Stimulated activated CD4-positive, alpha-beta T cell treated with anti-CD3 and anti-CD28 coated beads, Interleukin-1b, Interleukin-23, amount 100 ng/mL, for 1 hour (primary cell): Measurements from ENCODE around the gene MC2R.

ENCODE experiments used
- DNase-seq, 2 donors: peaks; one replicate each; pipeline ENCODE4 v3.0.0-alpha.2; 2020; ENCODE audit warnings: low read depth in 2 of 2

MC2R gene

DNA sequence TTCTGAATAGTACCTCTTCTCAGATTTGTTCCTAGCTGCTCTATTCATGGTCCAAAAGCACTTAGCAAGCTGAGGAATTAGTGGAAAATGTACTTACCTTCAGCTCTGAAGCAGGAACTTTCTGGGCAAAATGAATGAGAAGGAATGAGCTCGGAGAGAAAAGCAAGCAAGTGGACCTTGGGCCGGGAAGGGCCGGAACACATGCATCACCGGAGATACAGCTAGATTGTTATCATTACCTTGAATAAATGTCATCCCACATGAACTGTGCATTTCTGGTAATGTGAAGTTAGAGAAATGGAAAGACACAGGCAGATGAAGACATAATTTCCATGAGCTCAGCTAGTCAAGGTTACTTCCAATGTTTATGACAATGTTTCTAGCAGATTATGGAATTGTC is at the start of gene MC2R:
Gene MC2R (minus strand): TSS at position 146 of the 400 bp plus-strand sequence. CDS start 30,018 bp downstream, outside the sequence.
- DNase-seq: no peak

DNA sequence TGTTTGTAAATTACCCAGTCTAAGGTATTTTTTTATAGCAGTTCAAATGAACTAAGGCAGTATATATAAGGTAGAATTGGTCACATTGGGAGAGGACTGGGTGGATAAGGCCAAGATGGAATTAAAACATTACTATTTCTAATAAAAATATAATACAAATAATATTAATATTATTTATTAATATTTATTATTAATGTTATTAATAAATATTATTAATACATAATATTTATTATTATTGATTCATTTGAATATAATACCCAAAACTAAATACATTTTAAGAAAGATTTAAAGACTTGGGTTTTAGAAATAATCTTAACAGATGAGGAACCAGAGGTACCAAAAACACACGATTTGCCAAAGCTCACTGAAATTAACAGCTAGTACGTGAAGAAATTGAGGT is 30.5 kb upstream of the MC2R start:
- no peak for DNase-seq

DNA sequence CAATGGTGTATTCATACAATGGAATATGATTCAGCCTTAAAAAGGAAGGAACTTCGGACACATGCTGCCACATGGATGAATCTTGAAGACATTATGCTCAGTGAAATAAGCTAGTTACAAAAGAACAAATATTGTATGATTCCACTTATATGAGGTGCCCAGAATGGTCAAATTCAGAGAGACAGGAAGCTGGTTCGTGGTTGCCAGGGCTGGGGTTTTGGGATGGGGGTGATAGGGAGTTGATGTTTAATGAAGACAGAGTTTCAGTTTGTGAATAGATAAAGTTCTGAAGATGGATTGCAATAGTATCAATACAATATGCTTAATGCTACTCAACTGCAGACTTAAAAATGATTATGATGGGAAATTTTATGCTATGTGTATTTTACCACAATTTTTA is 28.0 kb upstream of the MC2R start:
- no peak for DNase-seq

DNA sequence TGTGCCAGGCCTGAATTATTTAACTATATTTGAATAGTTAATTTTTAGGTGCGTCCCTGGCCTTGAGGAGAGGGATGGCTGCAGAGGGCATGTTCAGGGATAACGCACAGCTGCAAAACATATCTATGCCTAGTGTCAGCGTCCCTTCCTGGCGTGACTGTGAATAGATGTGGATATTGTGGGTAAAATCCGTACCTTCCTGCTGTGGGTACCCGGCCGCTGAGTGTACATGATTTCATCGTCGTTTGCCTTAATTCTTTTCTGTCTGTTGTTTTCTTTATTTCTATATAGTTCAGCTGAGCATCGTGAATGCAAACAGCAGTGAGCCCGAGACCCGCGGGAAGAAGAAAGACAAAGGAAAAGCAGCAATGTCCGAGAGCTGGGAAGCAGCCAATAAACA is 25.0 kb upstream of the MC2R start:
- DNase-seq: no peak

DNA sequence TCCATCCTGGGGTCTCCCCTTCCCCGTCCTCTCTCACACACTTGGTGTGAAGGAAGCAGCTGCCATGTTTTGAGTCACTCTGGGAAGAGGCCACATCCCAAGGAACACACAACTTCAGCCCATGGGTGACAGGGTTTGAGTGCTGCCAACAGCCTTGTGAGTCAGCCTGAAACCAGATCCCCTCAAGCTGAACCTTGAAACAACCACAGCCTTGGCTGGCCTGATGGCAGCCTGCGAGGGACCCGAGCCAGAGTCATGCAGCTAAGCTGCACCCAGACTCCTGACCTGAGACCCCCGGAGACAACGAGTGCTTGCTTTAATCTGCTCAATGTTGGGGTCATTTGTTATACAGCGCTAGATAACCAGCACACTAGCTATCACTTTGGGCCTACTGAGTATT is 19.3 kb upstream of the MC2R start:
- no peak for DNase-seq

DNA sequence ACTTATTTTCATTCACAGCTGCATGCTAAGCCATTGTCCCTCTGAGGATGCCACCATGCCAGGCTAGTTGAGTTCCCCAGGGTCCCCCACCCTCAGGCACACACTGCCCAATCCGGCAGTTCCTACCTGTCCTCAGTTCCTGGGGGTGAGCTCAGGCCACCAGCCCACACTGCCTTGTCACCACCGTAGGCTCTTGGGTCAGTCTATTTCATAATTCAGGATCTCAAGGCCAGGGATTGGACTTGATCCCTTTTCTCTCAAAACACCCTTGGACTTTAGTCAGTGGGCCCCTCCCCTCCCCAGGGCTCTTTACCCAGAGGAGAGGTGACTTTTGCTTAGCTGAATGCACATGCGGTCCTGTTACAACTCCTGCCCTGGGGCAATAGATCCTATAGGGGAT is 18.7 kb upstream of the MC2R start:
- DNase-seq: no peak

DNA sequence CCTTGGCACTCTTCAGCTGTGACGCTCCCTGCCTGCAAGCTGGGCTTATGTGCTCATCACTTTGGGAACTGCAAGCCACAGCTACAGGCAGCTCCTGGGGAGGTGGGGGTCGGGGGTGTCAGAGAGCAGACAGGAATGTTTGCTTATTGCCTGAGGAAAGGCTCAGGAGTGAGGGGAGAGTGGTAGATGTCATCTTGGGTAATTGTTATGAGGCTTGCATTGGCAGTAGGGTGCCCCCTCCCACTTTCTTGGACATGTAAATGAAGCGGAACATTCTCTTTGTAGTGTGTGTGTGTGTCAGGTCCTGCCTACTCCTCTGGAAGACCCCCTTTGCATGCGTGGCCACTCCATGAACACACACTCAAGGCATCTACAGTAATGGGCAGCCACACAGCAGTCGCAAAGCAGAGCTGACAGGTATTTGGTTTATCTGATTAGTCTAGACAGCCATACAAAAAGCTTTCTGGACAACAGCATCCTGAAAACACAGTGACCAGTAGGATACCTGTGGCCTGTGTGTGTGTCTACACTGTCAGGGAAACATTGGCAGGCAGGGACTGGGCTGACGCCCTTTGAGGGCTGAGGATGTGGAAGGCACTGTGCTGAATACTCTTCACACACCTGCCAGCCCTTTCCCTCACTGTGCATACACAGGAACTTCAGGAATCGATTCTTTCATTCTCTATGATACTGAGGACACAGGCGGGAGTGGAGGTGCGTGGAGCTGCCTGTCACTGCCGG is 17.1 kb upstream of the MC2R start:
- DNase-seq: no peak

DNA sequence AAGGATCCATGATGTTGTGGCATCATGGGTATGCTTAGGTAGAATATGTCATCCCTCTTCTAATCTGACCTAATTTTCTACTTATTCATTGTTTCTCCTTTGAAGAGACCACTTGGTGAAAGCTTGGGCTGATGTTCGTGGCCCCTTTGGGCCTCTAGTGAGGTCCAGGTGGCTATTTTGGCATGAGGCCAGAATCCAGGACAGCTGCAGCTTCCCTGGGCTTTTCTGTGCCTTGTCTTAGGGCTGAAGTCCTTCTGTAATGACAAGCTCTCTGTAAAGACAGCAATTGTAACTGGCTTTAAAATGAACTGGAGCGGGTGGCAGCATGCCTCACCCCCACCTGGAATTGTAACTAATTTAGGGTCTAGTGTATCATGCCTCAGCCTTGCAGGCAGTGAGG is 15.6 kb upstream of the MC2R start:
- DNase-seq: no peak

DNA sequence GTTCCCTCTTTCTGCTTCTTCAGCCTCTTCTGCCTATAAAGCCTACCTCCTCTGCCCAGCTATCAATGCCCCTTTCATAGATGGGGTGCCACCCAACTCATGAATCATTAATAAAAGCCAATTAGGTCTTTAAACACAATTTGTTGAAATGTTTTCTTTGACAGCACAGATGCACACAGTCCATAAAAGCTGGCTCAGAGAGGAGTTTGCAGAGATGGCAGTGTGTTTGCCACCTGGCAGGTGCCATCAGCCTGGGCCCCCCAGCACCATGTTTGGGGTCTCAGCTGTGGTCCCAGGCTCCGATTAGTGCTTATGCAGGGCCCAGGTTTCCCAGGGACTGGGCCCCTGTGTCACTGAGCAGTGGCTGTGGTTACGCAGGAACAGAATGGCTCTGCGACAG is 7.9 kb upstream of the MC2R start:
- DNase-seq: no peak

DNA sequence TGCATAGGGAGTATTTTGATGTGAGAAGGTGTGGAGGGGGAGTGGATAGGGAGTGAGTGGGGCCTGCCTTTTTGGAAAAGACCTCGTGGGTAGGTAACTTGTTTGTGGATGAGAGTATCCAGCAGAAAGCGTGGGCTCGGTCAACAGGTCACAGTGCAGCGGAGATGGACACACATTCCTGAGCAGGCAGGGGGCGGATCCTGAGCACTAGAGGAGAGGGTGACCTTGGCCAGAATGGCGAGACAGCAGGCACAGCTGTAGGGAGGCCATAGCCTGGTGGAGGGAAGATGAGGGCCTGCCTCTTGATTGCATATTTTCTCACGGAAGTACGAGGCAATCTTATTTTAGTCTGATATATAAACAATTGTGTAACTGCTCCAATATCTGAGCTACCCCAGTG is 3.6 kb upstream of the MC2R start:
- DNase-seq: no peak

DNA sequence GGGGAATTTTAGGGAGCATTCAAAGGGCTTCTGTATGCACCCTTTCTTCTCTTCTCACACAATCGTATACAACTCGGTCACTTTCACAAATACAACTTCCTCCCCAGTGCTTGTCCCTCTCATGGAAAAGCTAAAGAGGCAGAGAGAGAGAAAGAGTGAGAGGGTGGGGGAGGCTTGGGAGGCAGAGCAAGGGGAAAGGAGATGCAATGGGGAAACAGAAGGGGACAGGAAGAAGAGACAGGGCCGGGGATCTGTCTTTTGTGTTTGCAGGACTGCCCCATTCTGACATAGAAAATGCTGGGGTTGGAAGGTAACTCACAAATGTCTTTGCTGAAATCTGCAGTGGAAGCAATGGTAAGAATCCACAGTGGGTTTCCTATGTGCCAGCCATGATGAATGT is 2.1 kb upstream of the MC2R start:
- no peak for DNase-seq

DNA sequence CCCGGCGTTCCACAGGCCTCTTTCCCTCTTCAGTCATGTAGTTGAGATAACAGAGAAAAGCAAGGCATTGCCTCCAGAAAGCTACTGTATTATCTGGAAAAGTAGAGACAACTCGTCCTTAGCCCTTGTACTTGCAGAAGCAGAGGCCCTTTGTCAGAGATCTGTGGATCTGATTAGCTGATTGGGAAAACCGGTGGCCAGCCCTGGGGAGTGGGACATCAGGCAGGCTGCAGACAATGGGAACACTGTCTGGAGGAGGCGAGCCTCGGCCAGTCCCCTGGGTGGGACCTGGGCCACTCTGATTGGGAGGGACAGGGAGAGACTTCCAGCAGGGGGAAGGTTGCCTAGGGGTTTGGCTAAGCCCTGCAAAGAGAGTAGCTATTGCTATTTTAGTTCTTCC is 1.2 kb upstream of the MC2R start:
- DNase-seq: no peak

DNA sequence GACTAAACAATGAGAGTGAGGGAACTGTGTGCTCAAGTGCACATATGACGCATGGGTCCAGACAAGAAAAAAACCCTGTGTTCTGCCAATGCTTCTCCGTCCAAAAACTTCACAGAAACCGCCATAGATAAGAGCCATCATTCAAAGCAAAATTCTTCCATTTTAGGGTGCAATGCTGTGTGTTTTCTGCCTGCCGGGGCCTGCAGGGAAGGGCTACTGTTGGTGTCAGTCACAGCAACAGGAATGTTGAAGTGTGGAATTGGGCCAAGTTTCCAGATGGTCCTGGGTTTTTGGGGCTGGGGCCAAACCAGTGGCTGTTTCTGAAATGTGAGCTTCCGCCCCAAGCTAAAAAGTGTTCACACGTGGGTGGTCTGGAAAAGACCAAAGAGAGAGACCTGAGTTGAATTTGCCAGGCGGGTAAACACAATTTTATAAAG is 677 bp upstream of the MC2R start:
- DNase-seq: no peak

DNA sequence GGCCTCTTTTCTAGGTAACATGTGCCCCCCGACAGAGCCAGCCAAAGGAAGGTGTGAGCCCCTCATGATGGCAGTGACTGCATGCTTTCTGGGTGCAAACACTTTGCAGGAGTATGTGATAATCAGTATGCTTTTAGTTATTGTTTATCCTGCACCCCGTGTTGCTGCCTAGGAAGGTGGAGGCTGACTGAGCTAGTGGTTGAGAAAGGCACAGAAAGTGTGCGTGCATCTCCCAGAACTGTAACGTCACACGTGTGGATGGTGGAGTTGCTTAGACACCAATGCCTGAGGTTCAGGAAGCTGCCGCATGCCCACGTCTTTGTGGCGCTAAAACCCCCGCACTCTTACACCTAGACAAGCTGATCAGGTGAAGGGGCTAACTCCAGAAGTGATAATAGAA is 580 bp downstream of the MC2R start:
- DNase-seq: no peak

DNA sequence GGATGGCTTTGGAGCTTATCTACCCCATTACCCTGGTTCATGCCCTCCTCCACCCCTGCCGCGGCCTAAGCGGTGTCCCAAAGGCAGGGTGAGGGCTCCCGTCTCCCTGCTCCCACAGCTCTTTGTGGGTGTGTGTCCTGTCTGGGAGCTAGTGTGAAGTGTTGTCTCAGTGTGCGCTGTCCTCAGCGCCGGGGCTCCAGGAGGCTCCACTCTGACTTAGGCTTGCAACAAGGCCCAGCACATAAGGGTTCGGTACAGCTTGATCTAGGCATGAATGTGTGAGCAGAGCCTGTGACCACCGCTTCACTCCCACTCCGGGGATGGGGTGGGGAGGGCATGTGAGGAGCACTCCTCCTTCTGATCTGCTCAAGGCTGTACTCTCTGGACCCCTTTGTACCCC is 1.2 kb downstream of the MC2R start:
- no peak for DNase-seq

DNA sequence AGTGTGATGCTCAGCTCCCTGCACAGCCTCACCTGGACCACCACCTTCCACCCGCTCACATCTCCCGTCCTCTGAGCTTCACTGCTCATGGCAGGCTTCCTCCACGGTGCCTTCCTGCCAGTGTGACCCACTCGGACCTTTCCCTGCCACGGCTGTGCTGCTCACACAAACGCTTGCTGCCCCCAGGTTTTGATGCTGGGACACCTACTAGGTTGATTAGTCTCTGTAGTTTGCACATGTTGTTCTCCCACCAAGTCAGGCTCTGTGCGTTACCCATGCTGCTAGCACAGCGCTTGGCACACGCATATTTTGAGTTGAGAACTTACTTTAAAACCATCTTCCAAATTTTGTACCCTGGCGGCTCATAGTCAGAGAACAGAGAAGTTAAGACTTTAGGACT is 2.1 kb downstream of the MC2R start:
- DNase-seq: no peak

DNA sequence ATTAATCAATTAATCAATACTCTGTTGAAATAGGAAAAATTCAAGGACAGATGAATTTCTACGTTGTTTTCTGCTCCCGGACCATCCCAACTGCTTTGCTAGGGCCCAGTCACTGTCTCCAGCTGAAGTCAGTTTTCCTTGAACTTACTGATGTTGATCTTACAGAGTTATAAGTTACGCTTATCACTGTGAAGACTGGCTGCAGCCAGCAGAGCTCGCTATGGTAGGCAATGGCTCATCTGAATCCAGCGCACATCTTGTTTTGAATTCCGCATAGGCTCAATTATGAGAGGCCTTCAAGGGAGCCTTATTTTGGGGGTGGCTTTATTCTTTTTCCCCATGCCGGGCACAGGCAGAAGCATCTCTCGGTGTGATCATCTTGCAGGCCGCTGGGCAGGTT is 2.7 kb downstream of the MC2R start:
- DNase-seq: no peak

DNA sequence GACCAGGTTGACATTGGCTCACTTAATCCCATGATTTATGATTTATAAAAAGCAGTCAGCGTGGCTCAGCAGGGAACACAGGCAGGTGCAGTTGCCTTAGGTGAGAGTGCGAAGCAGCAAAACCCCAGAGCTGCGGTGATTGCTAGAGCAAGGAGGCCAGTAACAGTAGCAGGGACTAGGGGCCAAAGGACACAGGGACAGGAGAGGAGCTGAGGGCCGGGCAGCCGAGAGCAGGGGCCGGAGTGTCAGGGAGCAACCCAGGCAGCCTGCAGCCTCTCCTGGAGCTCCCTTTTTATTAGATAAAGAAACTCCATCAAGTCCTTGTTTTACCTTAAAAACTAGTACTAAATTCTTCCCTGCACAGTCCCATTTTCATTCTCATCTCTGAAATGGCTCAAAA is 4.3 kb downstream of the MC2R start:
- no peak for DNase-seq

DNA sequence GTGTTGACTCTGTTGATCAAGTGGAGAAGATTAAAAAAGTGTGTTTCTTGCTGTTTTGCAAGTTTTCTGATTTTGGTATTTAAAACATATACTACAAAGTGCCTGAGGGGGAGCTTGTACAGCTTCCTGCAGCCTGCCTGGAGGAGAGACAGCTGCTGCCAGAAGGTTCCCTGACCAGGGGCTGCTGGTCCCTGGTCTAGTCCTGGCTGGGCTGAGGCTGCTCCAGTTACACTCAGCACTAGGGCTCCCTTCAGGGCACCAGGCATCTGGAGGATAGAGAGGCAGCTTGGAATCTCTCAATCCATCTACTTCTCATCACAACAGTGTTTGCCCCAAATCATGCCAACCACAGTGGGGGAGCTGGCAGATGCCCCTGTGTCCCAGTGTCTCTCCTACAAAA is 4.8 kb downstream of the MC2R start:
- DNase-seq: no peak

DNA sequence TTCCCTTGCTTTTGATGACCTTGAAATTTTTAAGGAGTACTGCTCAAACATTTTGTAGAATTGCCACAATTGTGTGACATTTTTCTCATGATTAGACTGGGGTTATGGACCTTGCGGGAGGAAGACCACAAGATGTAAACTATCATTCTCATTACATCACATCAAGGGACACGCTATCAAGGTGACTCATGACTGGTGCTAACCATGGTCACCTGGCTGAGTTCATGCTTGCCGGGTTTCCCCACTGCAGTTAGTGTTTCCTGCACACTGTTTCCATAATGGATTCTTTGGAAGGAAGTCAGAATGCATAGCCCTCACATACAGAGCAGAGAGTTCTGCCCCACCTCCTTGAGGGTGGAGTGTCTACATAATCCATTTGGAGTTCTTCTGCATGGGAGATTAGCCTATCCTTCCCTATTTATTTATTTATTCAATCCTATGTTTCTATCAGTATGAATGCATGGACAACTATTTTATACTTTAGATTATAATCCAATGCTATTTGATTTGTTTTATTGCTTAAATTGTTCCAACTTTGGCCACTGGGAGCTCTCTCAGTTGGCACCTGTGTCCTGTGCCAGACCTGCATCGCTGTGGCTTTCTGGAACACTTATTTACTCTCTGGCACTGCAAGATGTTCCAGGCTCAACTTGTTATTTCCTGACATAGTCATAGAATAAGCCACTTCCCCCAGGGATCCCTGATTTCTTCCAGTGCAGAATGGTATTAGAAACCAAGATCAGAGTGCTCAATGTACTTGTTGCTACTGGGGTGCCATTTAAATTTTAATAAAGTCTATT is 6.0 kb downstream of the MC2R start:
- no peak for DNase-seq

DNA sequence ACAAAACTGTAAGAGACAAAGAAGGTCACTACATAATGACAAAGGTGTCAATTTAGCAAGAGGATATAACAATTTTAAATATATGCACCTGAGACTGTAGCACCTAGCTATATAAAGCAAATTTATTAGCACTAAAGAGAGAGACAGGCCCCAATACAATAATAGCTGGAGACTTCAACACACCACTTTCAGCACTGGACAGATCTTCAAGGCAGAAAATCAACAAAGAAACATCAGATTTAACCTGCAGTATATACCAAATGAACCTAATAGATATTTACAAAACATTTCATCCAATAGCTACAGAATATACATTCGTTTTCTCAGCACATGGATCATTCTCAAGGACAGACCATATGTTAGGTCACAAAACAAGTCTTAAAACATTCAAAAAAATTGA is 14.7 kb downstream of the MC2R start:
- no peak for DNase-seq

DNA sequence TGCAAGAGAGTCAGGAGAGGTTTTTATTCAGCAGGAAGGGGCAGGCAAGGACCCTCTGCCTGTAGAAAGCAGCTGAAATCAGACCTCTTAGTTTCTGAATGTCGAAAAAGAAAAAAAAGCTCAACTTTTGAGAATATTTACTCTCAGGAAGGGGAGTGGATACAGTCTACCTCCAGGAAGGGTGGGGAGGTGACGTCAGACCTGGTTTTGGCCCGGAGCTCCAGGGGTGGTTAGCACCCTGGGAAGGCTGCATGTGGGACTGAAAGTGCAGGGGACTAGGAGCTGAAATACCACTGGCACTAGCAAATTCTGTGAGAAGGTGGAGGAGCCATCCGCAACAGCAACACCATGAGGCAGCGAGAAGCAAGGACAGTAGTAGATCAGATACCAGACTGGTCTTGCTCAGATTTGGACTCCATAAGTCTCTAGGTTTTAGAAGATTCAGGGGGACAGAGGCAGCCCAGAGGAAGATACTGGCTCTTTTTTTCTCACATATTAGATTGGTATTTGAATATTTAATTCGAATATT is 19.8 kb downstream of the MC2R start:
- no peak for DNase-seq

DNA sequence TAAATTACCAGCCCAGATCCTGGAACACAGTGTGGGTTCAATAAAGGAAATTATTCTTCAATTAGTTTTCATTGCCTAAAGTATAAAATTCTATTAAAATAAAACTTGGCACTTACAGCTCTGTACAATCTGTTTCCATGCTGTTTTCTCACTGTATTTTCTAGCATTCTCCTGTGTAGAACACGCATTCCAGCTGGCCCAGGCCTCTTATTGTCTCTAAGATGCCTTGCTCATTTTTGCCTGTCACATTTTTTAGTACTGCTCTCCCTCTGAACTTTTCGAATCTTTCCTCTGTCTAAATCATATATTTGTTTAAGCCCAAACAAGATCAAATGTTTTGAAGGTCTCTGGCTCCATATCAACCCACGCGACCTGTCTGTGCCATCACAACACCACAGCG is 20.8 kb downstream of the MC2R start:
- no peak for DNase-seq
